ENCODE measurements around the gene MCTP2. TPM values are rescaled to one million over a fixed set of nuclear protein-coding genes. Genes with fewer than 3 reads are reported as not detected.

MCTP2 gene
- total RNA-seq, 1 experiment from 2014 or later, result not detected

DNA sequence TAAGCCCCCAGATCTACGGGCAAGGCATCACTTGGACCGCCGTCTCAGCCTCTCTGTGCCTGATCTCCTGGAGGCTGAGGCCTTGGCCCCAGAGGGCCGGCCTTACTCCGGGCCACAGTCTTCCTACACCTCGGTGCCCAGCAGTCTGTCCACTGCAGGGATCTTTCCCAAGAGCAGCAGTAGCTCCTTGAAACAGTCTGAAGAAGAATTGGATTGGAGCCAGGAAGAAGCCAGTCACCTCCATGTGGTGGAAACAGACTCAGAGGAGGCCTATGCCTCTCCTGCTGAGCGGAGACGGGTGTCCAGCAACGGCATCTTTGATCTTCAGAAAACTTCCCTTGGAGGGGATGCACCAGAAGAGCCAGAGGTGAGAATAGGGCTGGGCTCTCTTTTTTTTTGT is 67.0 kb downstream of the MCTP2 start:
- DNase-seq (ENCODE audit: low spot score), result no peak

DNA sequence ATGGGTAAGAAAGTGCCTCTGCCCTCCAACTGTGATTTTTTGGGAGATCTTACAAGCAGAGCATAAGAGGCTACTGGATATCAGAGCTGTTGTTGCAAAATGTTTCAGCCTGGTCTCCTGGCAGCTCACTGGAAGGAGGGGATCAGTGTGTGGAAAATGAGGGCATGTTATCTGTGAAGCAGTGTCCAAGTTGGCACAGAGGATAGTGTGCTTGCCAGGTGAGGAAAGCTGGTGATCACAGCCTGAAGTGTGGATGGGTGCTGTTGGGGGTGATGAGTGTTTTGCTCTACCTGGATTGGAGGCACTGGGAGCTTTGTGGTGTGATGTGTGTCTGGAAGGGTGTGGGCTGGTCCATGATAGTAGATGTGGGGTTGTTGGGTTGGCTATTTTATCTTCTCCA is 69.3 kb downstream of the MCTP2 start:
- no peak for DNase-seq (ENCODE audit: low spot score)

DNA sequence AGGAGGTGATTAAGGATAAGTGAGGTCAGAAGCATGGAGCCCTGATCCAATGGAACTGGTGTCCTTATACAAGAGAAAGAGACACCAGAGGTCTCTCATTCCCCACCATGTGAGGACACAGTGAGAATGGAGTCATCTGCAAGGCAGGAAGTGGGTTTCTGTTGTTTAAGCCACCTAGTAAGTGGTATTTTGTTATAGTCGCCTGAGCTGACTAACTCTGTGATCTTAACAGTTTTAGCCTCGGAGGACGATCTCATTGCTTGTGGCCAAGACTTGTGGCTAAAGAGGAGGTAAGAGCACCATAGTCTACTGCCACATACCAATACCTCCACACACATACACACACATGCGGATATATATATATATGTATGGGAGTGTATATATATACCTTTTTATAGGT is 73.8 kb downstream of the MCTP2 start:
- peak; percentile 4 for DNase-seq (ENCODE audit: low spot score)

DNA sequence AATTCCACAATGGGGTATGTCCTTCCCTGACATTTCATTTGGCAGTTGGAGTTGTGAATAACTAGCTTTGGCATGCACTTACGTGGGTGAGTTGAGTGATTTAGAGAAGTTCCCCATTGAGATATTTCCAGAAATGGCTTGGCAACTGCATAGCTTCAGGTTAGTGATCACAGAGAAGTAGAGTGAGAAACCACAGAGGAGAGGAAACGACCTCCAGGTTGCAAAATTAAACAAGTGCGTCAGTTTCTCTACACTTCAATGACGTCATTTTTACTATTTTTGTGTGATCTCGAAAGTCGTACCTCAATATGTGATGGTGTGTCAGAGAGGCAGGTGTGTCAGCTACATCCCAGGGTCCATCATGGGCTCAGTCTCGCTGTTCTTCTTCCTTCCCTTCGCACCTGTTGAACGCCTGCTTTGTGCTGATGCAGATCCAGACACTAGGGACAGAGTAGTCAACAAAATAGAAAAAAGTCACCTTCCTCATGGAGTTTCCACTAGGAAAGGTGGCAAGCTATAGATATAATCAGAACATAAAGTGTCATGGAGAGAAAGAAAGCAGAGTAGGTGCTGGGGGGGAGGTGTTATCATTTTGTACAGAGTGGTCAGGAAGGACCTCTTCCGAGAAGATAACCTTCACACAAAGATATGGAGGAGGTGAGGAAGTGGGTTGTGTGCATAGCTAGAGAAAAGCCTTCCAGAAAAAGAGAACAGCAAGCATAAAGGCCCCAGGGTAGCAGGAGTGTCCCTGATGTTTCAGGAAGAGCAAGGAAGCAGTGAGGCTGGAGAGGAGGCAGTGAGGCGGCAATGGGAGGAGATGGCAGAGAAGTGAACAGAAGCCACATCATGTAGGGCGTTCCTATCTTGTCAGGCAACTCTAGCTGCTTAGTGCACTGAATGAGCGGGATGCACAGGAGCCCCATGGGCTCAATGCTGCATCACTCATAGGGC is 75.6 kb downstream of the MCTP2 start:
- peak; percentile 8 for DNase-seq (ENCODE audit: low spot score)

DNA sequence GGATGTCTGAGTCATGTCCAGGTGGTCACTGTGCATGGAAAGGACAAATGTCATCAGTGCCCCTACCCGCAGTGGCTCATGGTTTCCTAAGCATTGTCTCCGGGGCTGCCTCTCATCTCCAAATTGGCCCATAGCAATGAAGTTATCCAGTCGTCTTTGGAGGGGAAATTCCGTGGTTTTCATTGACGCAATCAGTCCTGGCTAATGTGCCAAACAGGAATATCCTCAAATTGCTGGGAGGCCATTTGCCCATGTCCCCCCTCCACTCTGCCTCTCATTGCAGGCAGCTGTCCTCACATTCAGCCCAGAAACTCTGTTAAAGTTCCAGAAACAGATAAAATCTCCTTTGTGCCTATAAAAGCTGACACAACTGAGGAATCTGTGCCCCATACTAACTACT is 81.6 kb downstream of the MCTP2 start:
- DNase-seq (ENCODE audit: low spot score), result no peak

DNA sequence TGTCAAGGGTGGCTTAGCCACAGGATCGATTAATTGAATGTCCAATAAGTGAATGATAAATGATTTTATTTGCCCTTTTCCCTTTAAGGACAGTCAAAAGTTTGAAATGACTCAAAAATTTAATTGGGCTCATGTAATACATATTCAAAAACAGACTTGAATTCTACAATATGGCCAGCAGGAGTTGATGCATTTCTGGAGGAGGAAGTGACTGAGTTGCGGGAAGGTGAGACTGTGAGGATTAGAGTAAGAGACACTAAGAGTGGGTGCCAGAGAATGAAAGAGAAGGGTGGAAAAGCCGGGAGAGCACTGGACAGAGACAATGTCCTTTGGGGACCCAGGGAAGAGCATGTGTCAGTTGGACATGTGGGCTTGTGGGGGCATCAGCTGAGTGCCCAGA is 83.3 kb downstream of the MCTP2 start:
- DNase-seq (ENCODE audit: low spot score), result no peak

DNA sequence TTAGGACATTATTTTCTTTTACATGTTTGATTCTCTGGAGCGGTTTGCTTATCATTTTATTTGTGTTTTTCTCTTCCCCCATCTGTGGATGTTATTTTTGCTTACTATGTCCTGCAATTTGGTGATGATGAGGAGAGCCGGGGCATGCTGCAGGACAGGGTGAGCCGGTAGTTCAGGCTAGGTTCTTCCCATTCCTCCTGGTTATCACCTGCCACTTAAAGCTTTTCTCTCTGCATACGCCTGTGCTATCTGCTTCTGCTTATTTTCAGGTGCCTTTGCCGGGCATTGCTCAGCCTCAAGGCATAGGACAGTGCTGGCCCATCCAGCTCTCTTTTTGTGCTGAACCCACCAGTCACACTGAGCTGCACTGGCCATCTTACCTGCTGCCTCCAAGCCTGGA is 85.8 kb downstream of the MCTP2 start:
- no peak for DNase-seq (ENCODE audit: low spot score)

DNA sequence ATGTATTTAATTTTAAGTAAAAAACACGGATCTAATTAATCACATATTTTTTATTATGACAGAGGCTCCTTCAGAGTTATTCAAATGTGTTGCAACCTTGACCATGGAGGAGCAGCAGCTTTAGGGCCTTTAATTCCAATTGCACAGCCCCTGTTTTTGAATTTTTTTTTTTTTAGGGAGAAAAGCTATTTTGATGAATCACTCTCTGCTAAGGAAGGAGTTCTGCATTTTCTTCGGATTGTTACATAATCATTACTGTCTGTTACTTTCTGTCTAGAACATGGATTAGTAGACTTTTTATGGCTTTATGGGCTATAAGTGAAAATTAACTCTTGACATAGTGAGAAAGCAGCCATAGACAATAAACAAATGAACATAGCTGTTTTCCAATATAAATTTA is 90.8 kb downstream of the MCTP2 start:
- no peak for DNase-seq (ENCODE audit: low spot score)

DNA sequence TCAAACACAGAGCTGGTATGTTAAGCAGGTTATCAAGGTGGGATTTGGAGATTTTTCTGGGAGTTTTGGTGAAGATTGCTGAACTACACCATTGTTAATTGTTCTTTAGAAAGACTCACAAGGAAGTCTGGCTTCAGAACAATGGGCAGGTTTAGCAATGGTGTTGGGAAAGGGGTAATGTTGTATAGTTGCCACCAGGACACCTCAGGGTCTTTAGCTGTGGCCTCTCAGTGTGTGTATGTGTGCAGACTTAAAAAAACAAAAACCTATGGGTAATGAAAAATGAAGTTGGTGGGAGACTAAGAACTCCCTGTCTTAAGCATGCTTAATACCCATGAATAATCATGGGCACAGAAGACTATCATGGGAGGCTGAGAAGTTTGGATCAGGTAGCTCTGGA is 91.7 kb downstream of the MCTP2 start:
- DNase-seq (ENCODE audit: low spot score), result no peak

DNA sequence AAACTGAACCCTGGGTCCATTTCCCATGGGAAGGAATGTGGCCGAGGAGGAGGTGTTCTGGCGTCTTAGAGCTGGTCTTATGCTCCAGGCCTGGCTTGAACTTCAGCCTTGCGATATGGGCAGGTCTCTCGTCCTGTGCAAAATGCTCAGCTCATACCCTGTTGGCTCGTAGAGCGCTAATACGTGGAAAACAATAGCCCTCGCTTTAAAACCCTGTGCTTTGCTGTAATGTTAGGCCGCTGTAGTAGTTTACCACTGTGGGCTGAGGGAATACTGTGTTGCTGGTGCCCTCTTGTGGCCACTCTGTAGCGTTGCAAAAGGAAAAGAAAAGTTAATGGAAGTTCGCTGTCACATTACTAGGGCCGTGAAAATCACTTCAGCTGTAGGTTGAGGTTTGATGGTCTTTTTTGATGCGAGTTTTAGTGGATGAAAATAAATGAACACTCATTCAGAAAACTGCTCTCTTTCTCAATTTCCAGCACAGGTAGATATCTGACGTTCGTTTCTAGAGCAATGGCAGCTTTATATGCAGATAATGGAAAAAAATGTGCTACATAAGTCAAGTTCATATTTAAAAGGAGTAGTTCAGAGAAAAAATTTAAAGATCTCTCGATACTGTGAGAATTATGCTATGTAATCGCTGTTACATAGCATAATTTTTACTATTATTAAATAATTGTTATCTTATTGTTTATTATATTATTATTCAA is 92.9 kb downstream of the MCTP2 start:
- peak; percentile 69 for DNase-seq (ENCODE audit: low spot score)

DNA sequence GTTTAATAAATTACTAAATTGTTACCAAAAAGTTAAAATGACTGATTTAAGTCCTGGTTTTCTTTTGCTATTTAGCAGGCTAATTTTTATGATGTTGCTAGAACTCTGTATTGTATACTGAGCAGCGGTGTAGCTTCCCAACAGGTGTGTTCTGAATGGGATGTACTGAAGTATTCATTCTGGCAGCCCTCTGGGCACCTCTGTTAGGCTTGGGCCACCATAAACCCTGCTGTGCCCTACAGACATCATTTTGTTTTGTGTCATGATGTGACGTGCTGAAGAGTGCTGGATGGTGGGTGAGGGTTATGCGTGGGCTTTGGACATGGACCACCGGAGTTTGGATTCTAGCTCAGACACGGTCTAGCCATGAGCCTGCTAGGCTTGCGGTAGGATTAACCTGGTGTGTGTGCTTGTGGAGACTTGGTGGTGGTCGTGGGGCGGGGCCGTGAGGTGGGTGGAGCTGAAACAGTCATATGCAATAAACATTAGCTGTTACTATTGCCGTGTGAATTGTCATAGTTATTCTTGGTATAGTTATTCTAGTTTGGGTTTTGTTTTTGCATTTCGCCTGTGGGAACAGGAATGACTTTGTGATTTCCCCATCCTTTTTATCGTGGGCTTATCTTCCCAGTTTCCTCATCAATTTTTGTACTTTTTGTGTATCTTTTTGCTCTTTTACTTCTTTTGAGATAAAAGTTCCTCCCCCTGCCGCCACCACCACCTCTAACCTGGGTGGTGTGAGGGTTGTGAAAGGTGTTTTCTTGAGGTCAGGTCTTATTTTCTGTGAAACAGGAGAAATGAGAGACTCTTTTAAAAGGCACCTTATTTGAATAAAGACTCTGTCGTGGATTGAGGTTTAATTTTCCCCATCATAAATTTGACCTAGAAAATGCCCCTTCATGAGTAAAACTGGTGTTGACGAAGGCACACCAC is 93.7 kb downstream of the MCTP2 start:
- DNase-seq (ENCODE audit: low spot score), result no peak

DNA sequence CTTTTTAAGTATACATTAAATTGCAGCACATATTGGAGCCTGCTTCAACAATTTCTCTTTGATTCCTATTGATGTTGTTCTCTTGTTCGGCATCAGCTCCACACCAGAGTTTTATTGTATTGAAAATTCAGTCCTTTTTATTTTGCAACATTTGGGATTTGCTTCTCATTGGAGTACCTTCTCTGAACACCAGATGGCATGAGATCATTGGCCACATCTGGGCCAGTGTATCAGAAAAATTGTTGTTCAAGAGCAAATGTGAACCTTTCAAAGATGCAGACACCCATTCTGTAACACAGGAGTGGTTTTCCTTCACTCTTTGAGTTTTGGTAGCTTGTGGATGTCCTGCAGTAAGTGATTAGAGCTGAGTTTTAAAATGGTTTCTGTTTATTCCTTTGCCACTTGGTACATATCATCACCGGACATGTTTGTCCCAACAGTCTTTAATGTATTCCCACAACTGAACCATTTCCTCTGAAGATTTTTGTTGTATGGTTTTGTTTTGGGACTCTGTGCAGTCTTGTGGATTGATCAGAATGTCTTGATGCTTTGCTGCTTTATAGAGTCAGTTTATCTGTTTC is 96.1 kb downstream of the MCTP2 start:
- peak; percentile 32 for DNase-seq (ENCODE audit: low spot score)

DNA sequence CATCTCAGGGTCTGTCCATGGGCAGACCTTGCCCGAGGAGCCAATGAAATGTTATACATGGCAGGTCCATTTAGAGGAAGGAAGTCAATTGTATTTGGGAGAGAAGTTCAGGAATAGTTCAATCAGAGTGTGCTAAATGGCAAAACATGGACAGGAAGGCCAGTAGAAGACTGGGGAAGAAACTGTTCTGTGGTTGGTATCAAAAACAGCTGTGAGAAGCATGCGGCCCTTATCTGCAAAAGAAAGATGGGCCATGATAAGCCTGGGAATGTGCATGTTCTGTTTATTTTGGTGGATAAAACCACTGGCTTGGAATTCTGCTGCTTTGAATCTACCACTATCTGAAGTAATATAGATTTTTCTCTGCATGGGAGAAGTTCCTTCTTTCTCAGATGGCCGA is 100.4 kb downstream of the MCTP2 start:
- no peak for DNase-seq (ENCODE audit: low spot score)

DNA sequence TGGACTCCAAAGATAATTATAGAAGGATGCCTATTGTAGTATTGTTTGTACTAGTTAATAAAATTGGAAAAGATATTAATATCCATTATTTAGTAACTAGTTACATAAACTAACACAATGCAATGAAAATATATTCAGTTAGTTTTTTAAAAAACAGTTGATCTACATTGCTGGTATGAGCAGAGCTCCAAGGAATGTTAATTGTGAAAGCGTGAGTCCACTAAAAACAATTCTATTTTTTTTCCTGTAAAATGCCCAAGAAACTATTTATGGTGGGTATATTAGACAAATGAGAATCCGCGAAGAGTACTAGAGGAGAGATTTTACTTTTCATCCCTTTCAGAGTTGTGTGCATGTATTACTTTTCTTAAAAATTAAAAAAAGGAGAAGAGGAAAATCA is 104.3 kb downstream of the MCTP2 start:
- DNase-seq (ENCODE audit: low spot score), result no peak

DNA sequence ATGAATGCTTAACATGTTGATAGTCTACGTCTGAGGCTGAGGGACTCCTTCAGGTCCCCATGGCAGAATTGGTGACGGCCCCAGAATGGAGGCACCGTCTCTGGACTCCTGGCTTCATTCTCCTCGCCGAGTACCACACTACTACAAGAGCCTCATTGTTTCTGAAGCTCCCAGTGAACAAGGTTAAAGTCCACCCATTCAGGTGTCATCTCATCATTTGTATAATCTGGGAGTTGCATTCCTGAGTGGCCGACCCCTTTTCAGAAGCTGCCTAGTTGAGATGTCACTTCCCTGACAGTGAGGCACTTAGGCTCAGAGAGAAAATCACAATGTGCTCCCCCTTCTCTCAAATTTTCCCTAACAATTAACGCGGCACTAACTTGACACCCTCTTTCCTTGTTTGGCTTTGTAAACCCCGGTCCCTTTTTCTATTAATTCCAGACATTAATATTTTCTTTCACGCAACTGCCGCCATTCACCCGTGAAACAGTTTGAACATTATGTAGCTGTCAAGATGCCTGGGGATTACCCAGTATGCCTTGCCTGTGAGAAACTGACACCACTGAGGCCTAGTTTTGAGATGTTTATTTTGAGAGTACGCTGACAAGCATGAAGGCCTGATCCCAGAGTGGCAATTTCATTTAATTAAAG is 105.6 kb downstream of the MCTP2 start:
- no peak for DNase-seq (ENCODE audit: low spot score)

DNA sequence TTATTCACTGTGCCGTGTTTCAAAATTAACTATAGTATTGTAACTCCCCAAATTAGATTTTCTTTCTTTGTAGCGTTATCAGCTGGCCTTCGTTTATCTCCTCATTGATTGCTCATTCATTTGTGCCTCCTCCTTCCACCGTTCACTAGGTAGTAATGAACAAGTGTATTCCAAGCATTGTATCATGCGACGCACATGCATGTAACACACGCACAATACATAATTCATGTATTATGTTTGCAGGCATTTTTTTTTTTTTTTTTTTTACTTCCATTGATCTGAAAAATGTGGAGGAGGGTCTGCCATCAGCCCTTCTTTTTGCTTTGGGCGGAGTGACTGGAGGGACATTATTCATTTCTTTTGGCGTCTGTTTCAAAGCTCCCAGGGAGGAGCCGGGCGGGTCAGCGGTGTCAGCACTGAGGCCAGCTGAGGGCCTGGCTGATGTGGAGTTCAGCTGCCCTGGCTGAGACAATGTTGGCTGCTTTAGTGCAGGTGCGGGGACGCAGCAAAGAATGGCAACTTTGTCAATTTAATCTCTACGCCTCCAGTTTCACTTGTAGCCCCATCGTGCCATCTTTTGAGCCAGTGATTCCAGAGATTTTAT is 107.0 kb downstream of the MCTP2 start:
- DNase-seq (ENCODE audit: low spot score), result no peak

DNA sequence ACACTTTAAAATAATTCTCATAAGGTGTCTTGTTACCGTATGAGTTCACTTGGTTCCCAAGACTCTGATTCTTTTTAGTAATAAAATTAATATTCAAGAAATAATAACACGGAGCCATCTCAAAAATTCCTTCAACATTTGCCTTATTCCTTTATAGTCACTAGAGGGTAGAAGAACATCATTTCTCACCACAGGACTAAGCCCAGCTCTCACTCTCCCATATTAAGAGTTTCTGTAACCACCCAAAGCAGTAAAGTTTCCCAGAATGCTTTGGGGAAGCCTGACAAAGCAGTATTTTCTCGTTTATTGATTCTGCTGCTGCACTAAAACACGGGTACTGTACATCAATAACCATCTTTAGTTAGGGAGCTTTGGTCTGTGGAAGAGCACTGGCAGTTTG is 114.9 kb downstream of the MCTP2 start:
- DNase-seq (ENCODE audit: low spot score), result no peak

DNA sequence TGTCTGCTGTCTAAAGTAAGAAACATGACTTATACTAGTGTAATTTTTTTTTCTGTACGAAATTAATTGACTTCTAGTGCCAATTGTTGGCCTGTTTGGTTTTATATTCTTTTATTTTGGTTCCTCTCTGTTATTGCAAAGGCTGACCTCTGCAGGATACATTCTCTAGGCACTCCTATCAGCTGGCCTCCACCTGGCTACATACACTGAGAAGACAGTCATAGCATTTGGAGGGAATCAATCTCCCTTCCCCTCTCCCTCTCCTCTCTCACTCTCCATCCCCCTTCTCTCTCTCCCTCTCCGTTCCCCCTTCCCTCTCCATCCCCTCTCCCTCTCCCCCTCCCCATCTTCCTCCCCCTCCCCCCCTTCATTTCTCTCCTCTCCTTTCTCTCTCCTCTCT is 116.7 kb downstream of the MCTP2 start:
- DNase-seq (ENCODE audit: low spot score), result no peak

DNA sequence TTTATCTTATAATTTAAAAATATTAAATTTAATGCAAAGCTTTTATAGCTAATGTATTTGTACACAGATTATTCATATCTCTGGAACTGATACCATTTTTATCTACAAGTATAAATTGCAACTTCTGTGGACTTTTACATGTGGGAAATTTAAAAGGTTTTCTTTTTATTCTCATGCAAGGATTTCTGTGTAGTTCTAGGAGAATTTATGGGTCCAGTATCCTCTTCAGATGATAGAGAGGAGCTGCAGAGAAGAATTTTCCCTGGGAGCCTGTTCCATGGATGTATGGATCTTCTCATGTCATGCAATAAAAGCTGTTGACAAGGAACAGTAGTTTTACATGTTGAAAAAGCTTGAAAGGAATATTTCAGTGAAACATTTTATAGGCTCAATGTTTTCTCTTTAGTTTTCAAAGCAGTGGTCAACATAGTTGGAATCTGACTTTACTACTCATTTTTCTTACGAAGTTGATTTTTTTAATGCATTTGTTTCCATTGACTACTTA is 119.7 kb downstream of the MCTP2 start:
- no peak for DNase-seq (ENCODE audit: low spot score)

DNA sequence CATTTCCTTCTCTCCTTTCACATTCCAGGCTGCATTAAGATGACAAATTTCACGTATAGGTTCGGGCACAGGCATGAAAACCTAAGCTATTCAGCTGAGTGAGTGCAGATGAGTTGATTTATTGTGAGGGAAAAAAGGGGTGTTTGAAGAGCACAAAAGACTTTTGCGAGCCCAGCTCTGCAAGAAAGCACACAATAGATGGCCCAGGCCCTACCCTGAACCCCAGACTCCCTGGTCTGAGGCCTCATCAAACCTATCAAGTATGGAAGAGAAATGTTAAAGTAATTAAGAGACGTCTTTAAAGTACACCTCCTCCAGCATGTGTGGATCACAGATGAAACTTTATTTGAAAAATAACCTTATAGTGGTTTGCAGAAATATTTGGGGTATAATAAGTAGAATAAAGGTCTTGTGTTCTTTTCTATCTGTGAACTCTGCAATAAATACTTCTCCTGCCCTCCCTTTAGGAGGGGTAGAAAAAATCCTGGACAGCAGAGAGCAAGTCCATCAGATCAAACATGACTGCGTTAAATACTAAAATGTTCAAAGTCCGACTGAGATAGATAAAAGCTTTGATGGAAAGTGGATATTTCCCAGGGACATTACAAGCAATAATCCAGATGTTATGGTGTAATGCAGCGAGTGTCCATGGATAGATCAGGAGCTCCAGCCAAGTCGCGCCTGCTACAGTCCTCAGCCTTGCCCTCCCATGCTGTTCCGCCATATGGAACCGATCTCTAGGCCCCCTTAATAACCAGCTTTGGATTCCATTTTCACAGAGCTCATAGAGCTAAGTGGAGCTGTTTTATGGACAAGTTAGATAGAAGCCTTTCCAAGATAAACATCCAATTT is 121.5 kb downstream of the MCTP2 start:
- no peak for DNase-seq (ENCODE audit: low spot score)

All from A172 (cell line).